Ovary (tissue), 3 donors: ENCODE measurements around the gene SCG3.

Experiments
- CTCF ChIP-seq, 3 donors: fragments of 450-650 bp in 2 of 3; fragments of 200-600 bp in 1 of 3; IDR thresholded peaks; one replicate each; pipeline versions ENCODE4 v1.5.1 to v1.8.0; 2016 to 2022; ENCODE audit warnings: antibody characterized with exemption in 3 of 3, mild to moderate bottlenecking in 1 of 3
- EP300 ChIP-seq: sonication (generic); formaldehyde crosslinking; IDR thresholded peaks from one replicate; pipeline ENCODE4 v1.6.1; 2017; ENCODE audit warnings: antibody characterized with exemption
- donor health status: DM: no; HTN: no; CAD: no.

- TF ChIP-seq EP300 (no peak), CTCF (IDR thresholded peaks at IDR 0.05) (no peak)
Measured at GRCh38 chr15:51680321-51680720, 982 bp upstream of the SCG3 start.
